K562 treated with DMSO at 1 percent for 24 hours (cell line): ENCODE measurements around the gene C7orf25. TPM values are rescaled to one million over a fixed set of nuclear protein-coding genes. Genes with fewer than 3 reads are reported as not detected.

Experiments used
- total RNA-seq: library from RNA; unstranded; fragments of 300-600 nt; gene quantifications from 2 replicates; pipeline ENCODE4 v1.2.3, GENCODE V29; 2022; ENCODE audit warnings: low read depth; ENCODE audit not compliant: insufficient read depth

Gene C7orf25
- total RNA-seq: 3.8 and 4.3 TPM in 2 replicates

GRCh38 chr7:42911454-42912447, at the start of gene C7orf25:
TSS of gene C7orf25 (minus strand) at chr7:42912070. CDS start at chr7:42910900, 1,170 bp downstream.

GRCh38 chr7:42931834-42932651, 20.2 kb upstream of the C7orf25 start, which contains the start of the genes MRPL32 and PSMA2:
TSS of gene MRPL32 (plus strand) at chr7:42932376. CDS start at chr7:42932387, 11 bp downstream.
TSS of gene PSMA2 (minus strand) at chr7:42932174. CDS start at chr7:42932158, 16 bp downstream.

Other genes with a start within 250 kb of the C7orf25 start
- 116 and 120 TPM in 2 replicates for gene PSMA2, start 20.1 kb upstream of the C7orf25 start, total RNA-seq
- gene MRPL32, start 20.3 kb upstream of the C7orf25 start, total RNA-seq: 35.6 and 39.8 TPM in 2 replicates
- 0.17 and 1.1 TPM in 2 replicates for gene HECW1, start 200.6 kb upstream of the C7orf25 start, total RNA-seq